Measurements from ENCODE around the gene TNFRSF8.

DNA sequence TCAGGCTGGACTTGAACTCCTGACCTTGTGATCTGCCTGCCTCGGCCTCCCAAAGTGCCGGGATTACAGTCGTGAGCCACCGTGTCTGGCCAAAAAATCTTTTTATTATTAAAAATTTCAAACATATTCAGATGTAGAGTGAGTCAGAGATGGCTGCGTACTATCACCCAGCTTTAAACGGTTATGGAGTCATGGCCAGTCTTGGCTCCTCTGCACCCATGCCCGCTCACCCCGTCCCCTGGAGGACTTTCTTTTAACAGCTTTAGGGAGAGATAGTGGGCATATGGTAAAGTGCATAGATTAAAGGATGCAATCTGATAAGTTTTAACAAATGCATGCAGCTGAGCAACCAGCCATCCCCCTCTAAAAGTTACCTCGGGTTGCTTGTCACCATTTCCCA is 51.8 kb downstream of the TNFRSF8 start:
- TF ChIP-seq POLR2A (IDR thresholded peaks at IDR 0.05; ENCODE audit: low read length) (no peak), GATA1 (IDR thresholded peaks at IDR 0.05; ENCODE audit: low read depth, low read length) (no peak)

Measured in erythroblast (primary cell).